ENCODE data around the gene ARID1B. TPM values are rescaled to one million over a fixed set of nuclear protein-coding genes. Genes with fewer than 3 reads are reported as not detected.

ARID1B gene
- total RNA-seq, 1 experiment from 2014 or later, result 35.6 TPM

DNA sequence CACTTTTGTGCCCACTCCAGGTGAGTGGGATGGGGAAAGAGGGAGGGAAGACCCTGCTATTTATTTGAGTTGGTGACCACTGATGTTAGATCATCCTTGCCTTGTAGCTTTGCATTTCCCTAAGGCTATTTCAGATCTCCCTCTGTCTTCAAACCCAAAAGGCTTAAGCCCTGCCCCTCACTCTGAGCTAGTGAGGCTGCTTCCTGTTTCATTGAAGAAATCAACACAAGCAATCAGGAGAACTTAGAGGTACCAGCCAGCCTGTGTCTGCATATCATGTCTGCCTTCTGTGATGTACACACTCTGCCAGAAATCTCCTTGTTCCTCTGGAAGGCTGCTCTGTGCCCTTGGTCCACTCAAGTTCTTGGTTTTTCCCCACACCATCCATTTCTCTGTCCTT lies 135.3 kb downstream of the ARID1B start:
- no peaks in the 10 kb centered on the region for H3K4me1 ChIP-seq (ENCODE audit: control insufficient read depth in 1 of 2, insufficient read depth in 2 of 2, low read length in 2 of 2)
- BruUV-seq (replicated peaks), result no TSS peak
- no peak overlapping the region for H3K9ac ChIP-seq (ENCODE audit: low read length)
- no peak overlapping the region for H3K27ac ChIP-seq (ENCODE audit: low read depth, low read length)
- H3K4me3 ChIP-seq (replicated peaks in 1 of 2; ENCODE audit: low read depth in 1 of 2, low read length in 2 of 2), result no peak overlapping the region
- no peaks in the 10 kb centered on the region for H4K20me1 ChIP-seq (ENCODE audit: insufficient read depth)
- no peaks in the 10 kb centered on the region for H3K9me3 ChIP-seq (ENCODE audit: control insufficient read depth in 1 of 2, insufficient read depth in 1 of 2, low read depth in 1 of 2, low read length in 2 of 2)
- no peaks in the 10 kb centered on the region for H3K27me3 ChIP-seq (ENCODE audit: insufficient read depth, low read length)
- CTCF ChIA-PET, result no interaction called here
- RAD21 ChIA-PET (ENCODE audit: low non-redundant PET in 1 of 2, low total read pairs in 2 of 2, uncharacterized antibody in 2 of 2, unreplicated experiment in 2 of 2), result no interaction called here
- ATAC-seq (no peak), DNase-seq (ENCODE audit: low read depth, low spot score) (no peak)
- H3K79me2 ChIP-seq (ENCODE audit: insufficient read depth, low read length), result peaks cover 7% of the 10 kb centered on the region
- POLR2A ChIA-PET, result no interaction called here
- no peak overlapping the region for H3K4me2 ChIP-seq (ENCODE audit: low read length)
- TF ChIP-seq ZFX (IDR thresholded peaks at IDR 0.05) (no peak), SRF (IDR thresholded peaks at IDR 0.05; ENCODE audit: low read depth) (no peak), CEBPB (IDR thresholded peaks at IDR 0.05; ENCODE audit: low read depth) (no peak), EZH2 (IDR thresholded peaks at IDR 0.05) (no peak), CBX3 (IDR thresholded peaks at IDR 0.05; ENCODE audit: low read depth) (no peak), EGR1 (IDR thresholded peaks at IDR 0.05; ENCODE audit: low read depth) (no peak), ZNF274 (IDR thresholded peaks at IDR 0.05; ENCODE audit: low read depth, low read length) (no peak), SP1 (IDR thresholded peaks at IDR 0.05; ENCODE audit: low read depth) (no peak), ELF1 (IDR thresholded peaks at IDR 0.05; ENCODE audit: borderline replicate concordance, low read depth) (no peak), SIN3A (IDR thresholded peaks at IDR 0.05; ENCODE audit: low read depth) (no peak), EZH2phosphoT487 (IDR thresholded peaks at IDR 0.05; ENCODE audit: borderline replicate concordance) (no peak)
- TF ChIP-seq, protein P1, sequence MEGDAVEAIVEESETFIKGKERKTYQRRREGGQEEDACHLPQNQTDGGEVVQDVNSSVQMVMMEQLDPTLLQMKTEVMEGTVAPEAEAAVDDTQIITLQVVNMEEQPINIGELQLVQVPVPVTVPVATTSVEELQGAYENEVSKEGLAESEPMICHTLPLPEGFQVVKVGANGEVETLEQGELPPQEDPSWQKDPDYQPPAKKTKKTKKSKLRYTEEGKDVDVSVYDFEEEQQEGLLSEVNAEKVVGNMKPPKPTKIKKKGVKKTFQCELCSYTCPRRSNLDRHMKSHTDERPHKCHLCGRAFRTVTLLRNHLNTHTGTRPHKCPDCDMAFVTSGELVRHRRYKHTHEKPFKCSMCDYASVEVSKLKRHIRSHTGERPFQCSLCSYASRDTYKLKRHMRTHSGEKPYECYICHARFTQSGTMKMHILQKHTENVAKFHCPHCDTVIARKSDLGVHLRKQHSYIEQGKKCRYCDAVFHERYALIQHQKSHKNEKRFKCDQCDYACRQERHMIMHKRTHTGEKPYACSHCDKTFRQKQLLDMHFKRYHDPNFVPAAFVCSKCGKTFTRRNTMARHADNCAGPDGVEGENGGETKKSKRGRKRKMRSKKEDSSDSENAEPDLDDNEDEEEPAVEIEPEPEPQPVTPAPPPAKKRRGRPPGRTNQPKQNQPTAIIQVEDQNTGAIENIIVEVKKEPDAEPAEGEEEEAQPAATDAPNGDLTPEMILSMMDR (IDR thresholded peaks at IDR 0.05 in 2 of 3, conservative IDR thresholded peaks at IDR 0.05 in 1 of 3; ENCODE audit: borderline replicate concordance in 1 of 3, insufficient read depth in 1 of 3, low read depth in 2 of 3, low read length in 2 of 3), result no peak
- TF ChIP-seq, protein P2, sequence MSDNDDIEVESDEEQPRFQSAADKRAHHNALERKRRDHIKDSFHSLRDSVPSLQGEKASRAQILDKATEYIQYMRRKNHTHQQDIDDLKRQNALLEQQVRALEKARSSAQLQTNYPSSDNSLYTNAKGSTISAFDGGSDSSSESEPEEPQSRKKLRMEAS (IDR thresholded peaks at IDR 0.05), result no peak
- TF ChIP-seq, protein P3, sequence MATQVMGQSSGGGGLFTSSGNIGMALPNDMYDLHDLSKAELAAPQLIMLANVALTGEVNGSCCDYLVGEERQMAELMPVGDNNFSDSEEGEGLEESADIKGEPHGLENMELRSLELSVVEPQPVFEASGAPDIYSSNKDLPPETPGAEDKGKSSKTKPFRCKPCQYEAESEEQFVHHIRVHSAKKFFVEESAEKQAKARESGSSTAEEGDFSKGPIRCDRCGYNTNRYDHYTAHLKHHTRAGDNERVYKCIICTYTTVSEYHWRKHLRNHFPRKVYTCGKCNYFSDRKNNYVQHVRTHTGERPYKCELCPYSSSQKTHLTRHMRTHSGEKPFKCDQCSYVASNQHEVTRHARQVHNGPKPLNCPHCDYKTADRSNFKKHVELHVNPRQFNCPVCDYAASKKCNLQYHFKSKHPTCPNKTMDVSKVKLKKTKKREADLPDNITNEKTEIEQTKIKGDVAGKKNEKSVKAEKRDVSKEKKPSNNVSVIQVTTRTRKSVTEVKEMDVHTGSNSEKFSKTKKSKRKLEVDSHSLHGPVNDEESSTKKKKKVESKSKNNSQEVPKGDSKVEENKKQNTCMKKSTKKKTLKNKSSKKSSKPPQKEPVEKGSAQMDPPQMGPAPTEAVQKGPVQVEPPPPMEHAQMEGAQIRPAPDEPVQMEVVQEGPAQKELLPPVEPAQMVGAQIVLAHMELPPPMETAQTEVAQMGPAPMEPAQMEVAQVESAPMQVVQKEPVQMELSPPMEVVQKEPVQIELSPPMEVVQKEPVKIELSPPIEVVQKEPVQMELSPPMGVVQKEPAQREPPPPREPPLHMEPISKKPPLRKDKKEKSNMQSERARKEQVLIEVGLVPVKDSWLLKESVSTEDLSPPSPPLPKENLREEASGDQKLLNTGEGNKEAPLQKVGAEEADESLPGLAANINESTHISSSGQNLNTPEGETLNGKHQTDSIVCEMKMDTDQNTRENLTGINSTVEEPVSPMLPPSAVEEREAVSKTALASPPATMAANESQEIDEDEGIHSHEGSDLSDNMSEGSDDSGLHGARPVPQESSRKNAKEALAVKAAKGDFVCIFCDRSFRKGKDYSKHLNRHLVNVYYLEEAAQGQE (IDR thresholded peaks at IDR 0.05; ENCODE audit: low read depth), result no peak
- H2AFZ ChIP-seq (ENCODE audit: low read depth, low read length, poor library complexity, severe bottlenecking), result no peak overlapping the region
- no peaks in the 10 kb centered on the region for H3K36me3 ChIP-seq (ENCODE audit: control insufficient read depth in 1 of 2, insufficient read depth in 2 of 2, low read length in 2 of 2)
- no peaks in the 10 kb centered on the region for H3K9me2 ChIP-seq (ENCODE audit: insufficient read depth)
- intact Hi-C loops (cut with micrococcal nuclease), result no loop called here
